Right lung (tissue), 10 donors: ENCODE measurements around the gene CT55. TPM values are rescaled to one million over a fixed set of nuclear protein-coding genes. Genes with fewer than 3 reads are reported as not detected.
"Not testable (repeated sequence)": the region's sequence is repeated elsewhere in the genome, so short reads cannot be mapped to it uniquely, and the experiment has no call there.

Experiments
- DNase-seq, 2 donors: peaks; one replicate each; pipeline ENCODE4 v3.0.0-alpha.2; 2013
- long read RNA-seq, 8 donors: transcript quantifications; one replicate each; lab custom pipeline, GENCODE V29; 2026
- polyA plus RNA-seq, 5 donors: library from polyadenylated mRNA; unstranded; fragments of 120-200 nt; gene quantifications; one replicate each; pipeline versions ENCODE4 v1.2.1 to v1.2.3, GENCODE V29; 2013; ENCODE audit warnings: inconsistent platforms in 1 of 5, low replicate concordance in 1 of 5; ENCODE audit not compliant: insufficient read length in 5 of 5, insufficient read depth in 1 of 5

Gene CT55
- under 1 TPM in 3 of 5 donors, not detected in 2; 0.13 to 0.50 (median 0.33) TPM for polyA plus RNA-seq
- long read RNA-seq, donor 1: 0 reads
- long read RNA-seq, donor 2: 0 reads
- long read RNA-seq, donor 3: 0 reads
- long read RNA-seq, donor 4: 0 reads
- long read RNA-seq, donor 5: 0 reads
- long read RNA-seq, donor 6: 0 reads
- long read RNA-seq, donor 7: 0 reads
- long read RNA-seq, donor 8: 0 reads

GRCh38 chrX:135170877-135171519 lies at the start of gene CT55:
Gene CT55, minus strand, starts transcription at chrX:135171398. Its CDS starts 227 bp downstream, at chrX:135171171.
- no peak for DNase-seq

GRCh38 chrX:135213200-135213844 lies 42.1 kb upstream of the CT55 start:
- DNase-seq: no peak

- DNase-seq: not testable (repeated sequence)
Measured at GRCh38 chrX:135206427-135206826, 35.2 kb upstream of the CT55 start.

- DNase-seq: no peak
Measured at GRCh38 chrX:135200297-135200696, 29.1 kb upstream of the CT55 start.

GRCh38 chrX:135194684-135195083 lies 23.5 kb upstream of the CT55 start:
- no peak for DNase-seq

GRCh38 chrX:135193740-135194139 lies 22.5 kb upstream of the CT55 start:
- no peak for DNase-seq

- DNase-seq: no peak
Measured at GRCh38 chrX:135191838-135192237, 20.6 kb upstream of the CT55 start.

GRCh38 chrX:135185795-135186443 lies 14.7 kb upstream of the CT55 start:
- peak; percentile 6 to 10 for DNase-seq

- no peak for DNase-seq
Measured at GRCh38 chrX:135178636-135179035, 7.4 kb upstream of the CT55 start.

- no peak for DNase-seq
Measured at GRCh38 chrX:135170468-135170867, 730 bp downstream of the CT55 start.

GRCh38 chrX:135169534-135169933 lies 1.7 kb downstream of the CT55 start:
- DNase-seq: not testable (repeated sequence)

GRCh38 chrX:135168486-135168885 lies 2.7 kb downstream of the CT55 start:
- no peak for DNase-seq

- not testable (repeated sequence) for DNase-seq
Measured at GRCh38 chrX:135154688-135155087, 16.5 kb downstream of the CT55 start.

GRCh38 chrX:135126145-135126544 lies 45.1 kb downstream of the CT55 start:
- DNase-seq: not testable (repeated sequence)

GRCh38 chrX:135120056-135120576 lies 51.1 kb downstream of the CT55 start, which contains the start of gene ETDB:
Gene ETDB, minus strand, starts transcription at chrX:135120526. Its CDS starts 1,265 bp downstream, at chrX:135119261.
- DNase-seq: not testable (repeated sequence)

- DNase-seq: not testable (repeated sequence)
Measured at GRCh38 chrX:135116064-135116463, 55.1 kb downstream of the CT55 start.

GRCh38 chrX:135114392-135114791 lies 56.8 kb downstream of the CT55 start:
- no peak for DNase-seq

GRCh38 chrX:135112743-135113142 lies 58.5 kb downstream of the CT55 start:
- no peak for DNase-seq

- DNase-seq: no peak
Measured at GRCh38 chrX:135112096-135112729, 59.0 kb downstream of the CT55 start.

- no peak for DNase-seq
Measured at GRCh38 chrX:135109554-135109953, 61.6 kb downstream of the CT55 start.
